Measurements from ENCODE around the gene DTNB. TPM values are rescaled to one million over a fixed set of nuclear protein-coding genes. Genes with fewer than 3 reads are reported as not detected.

The DTNB gene
- total RNA-seq, 1 donor from 2014 or later: 12.0 TPM

GRCh38 chr2:25623361-25623760, 50.0 kb downstream of the DTNB start:
- no peaks in the 10 kb centered on the region for H3K4me1 Mint-ChIP-seq (ENCODE audit: unreplicated experiment)
- no peak overlapping the region for H3K4me3 Mint-ChIP-seq (ENCODE audit: unreplicated experiment)
- H3K27ac Mint-ChIP-seq (ENCODE audit: unreplicated experiment): no peak overlapping the region
- TF ChIP-seq CTCF (IDR thresholded peaks at IDR 0.05; ENCODE audit: unreplicated experiment): no peak
- H3K36me3 Mint-ChIP-seq (ENCODE audit: low read depth, unreplicated experiment): no peaks in the 10 kb centered on the region
- DNase-seq (ENCODE audit: low spot score): no peak
- no peaks in the 10 kb centered on the region for H3K27me3 Mint-ChIP-seq (ENCODE audit: unreplicated experiment)
- H3K9me3 Mint-ChIP-seq (ENCODE audit: unreplicated experiment): no peaks in the 10 kb centered on the region

- no peak for DNase-seq (ENCODE audit: low spot score)
- Mint-ChIP-seq H3K4me1 (ENCODE audit: unreplicated experiment) (peaks cover 4% of the 10 kb centered on the region), H3K4me3 (ENCODE audit: unreplicated experiment) (no peak overlapping the region), H3K27ac (ENCODE audit: unreplicated experiment) (no peak overlapping the region), H3K9me3 (ENCODE audit: unreplicated experiment) (no peaks in the 10 kb centered on the region), H3K36me3 (ENCODE audit: low read depth, unreplicated experiment) (no peaks in the 10 kb centered on the region), H3K27me3 (ENCODE audit: unreplicated experiment) (no peaks in the 10 kb centered on the region)
- TF ChIP-seq CTCF (IDR thresholded peaks at IDR 0.05; ENCODE audit: unreplicated experiment): no peak
These were observed 52.7 kb downstream of the DTNB start for GRCh38 chr2:25620711-25621110.

- no peak for TF ChIP-seq CTCF (IDR thresholded peaks at IDR 0.05; ENCODE audit: unreplicated experiment)
- no peak overlapping the region for H3K27ac Mint-ChIP-seq (ENCODE audit: unreplicated experiment)
These were observed 53.3 kb downstream of the DTNB start for GRCh38 chr2:25620077-25620476.

GRCh38 chr2:25619185-25619584, 54.2 kb downstream of the DTNB start:
- H3K27me3 Mint-ChIP-seq (ENCODE audit: unreplicated experiment): no peaks in the 10 kb centered on the region
- H3K9me3 Mint-ChIP-seq (ENCODE audit: unreplicated experiment): no peaks in the 10 kb centered on the region
- TF ChIP-seq CTCF (IDR thresholded peaks at IDR 0.05; ENCODE audit: unreplicated experiment): no peak
- no peak for DNase-seq (ENCODE audit: low spot score)
- H3K4me3 Mint-ChIP-seq (ENCODE audit: unreplicated experiment): no peak overlapping the region
- no peak overlapping the region for H3K27ac Mint-ChIP-seq (ENCODE audit: unreplicated experiment)
- no peaks in the 10 kb centered on the region for H3K36me3 Mint-ChIP-seq (ENCODE audit: low read depth, unreplicated experiment)
- peaks cover 7% of the 10 kb centered on the region for H3K4me1 Mint-ChIP-seq (ENCODE audit: unreplicated experiment)

More at GRCh38 chr2:25620077-25620476, 53.3 kb downstream of the DTNB start:
- H3K4me1 Mint-ChIP-seq (ENCODE audit: unreplicated experiment): peaks cover 7% of the 10 kb centered on the region
- no peak for DNase-seq (ENCODE audit: low spot score)
- H3K4me3 Mint-ChIP-seq (ENCODE audit: unreplicated experiment): no peak overlapping the region
- no peaks in the 10 kb centered on the region for H3K9me3 Mint-ChIP-seq (ENCODE audit: unreplicated experiment)
- no peaks in the 10 kb centered on the region for H3K27me3 Mint-ChIP-seq (ENCODE audit: unreplicated experiment)
- H3K36me3 Mint-ChIP-seq (ENCODE audit: low read depth, unreplicated experiment): no peaks in the 10 kb centered on the region

- Mint-ChIP-seq H3K27me3 (ENCODE audit: unreplicated experiment) (no peaks in the 10 kb centered on the region), H3K27ac (ENCODE audit: unreplicated experiment) (no peak overlapping the region), H3K9me3 (ENCODE audit: unreplicated experiment) (no peaks in the 10 kb centered on the region), H3K4me1 (ENCODE audit: unreplicated experiment) (peaks cover 7% of the 10 kb centered on the region), H3K36me3 (ENCODE audit: low read depth, unreplicated experiment) (no peaks in the 10 kb centered on the region), H3K4me3 (ENCODE audit: unreplicated experiment) (no peak overlapping the region)
- no peak for DNase-seq (ENCODE audit: low spot score)
- no peak for TF ChIP-seq CTCF (IDR thresholded peaks at IDR 0.05; ENCODE audit: unreplicated experiment)
These were observed 54.7 kb downstream of the DTNB start for GRCh38 chr2:25618676-25619075.

Data from endothelial cell (in vitro differentiated cells).